ENCODE data around the gene CALML5. TPM values are rescaled to one million over a fixed set of nuclear protein-coding genes. Genes with fewer than 3 reads are reported as not detected.

Gene CALML5
- total RNA-seq, 3 donors from 2014 or later: 31.0 to 31.1 TPM; not detected in 1

DNA sequence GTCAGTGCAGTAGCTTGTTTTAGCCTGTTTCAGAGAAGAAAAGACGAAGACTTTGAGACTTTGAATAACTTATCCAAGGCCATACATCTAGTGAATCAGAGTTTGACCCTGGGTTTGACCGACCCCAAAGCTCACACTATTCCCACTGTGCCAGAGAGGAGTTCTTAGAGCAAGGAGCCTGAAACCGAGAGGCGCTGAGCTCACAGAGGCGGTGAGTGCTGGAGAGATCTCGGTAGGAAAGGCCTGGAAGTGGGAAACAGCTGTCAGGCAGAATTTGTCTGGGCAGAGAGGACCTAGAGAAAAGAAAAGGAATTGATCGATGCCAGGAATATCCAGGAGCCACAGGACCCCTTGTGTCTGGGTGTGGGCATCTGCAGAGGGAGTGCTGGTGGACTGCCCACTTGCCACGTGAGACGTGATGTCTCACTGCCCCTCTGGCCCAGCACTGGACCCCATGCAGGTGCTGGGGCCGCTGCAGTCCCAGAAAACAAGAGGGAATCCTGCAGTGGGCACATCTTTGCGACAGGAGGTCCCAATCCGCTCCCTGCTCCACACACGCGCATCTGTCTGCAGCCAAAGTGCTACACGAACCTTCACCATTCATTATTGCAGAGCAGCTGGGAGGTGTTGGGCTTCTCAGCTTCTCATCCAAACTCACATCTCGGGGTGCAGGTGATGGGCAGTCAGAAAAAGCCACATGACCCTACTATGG lies 31.6 kb upstream of the CALML5 start:
- H3K36me3 ChIP-seq: no peaks in the 10 kb centered on the region
- peak overlapping the region in 1 of 2 donors; percentile 38 for H3K27ac ChIP-seq
- H3K4me3 ChIP-seq: no peak overlapping the region
- DNase-seq (ENCODE audit: low spot score in 2 of 2): peak in 1 of 2 donors; percentile 3
- H3K9me3 ChIP-seq: no peaks in the 10 kb centered on the region
- intact Hi-C loops (cut with DNase I; ENCODE audit: low total_unique reads): no loop called here
- H3K4me1 ChIP-seq: peaks cover 0 to 4% of the 10 kb centered on the region in 2 donors
- TF ChIP-seq POLR2AphosphoS5 (IDR thresholded peaks at IDR 0.05) (no peak), POLR2A (IDR thresholded peaks at IDR 0.05) (no peak)
- TF ChIP-seq, protein P1, sequence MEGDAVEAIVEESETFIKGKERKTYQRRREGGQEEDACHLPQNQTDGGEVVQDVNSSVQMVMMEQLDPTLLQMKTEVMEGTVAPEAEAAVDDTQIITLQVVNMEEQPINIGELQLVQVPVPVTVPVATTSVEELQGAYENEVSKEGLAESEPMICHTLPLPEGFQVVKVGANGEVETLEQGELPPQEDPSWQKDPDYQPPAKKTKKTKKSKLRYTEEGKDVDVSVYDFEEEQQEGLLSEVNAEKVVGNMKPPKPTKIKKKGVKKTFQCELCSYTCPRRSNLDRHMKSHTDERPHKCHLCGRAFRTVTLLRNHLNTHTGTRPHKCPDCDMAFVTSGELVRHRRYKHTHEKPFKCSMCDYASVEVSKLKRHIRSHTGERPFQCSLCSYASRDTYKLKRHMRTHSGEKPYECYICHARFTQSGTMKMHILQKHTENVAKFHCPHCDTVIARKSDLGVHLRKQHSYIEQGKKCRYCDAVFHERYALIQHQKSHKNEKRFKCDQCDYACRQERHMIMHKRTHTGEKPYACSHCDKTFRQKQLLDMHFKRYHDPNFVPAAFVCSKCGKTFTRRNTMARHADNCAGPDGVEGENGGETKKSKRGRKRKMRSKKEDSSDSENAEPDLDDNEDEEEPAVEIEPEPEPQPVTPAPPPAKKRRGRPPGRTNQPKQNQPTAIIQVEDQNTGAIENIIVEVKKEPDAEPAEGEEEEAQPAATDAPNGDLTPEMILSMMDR (IDR thresholded peaks at IDR 0.05): no peak
- H3K27me3 ChIP-seq: no peaks in the 10 kb centered on the region

DNA sequence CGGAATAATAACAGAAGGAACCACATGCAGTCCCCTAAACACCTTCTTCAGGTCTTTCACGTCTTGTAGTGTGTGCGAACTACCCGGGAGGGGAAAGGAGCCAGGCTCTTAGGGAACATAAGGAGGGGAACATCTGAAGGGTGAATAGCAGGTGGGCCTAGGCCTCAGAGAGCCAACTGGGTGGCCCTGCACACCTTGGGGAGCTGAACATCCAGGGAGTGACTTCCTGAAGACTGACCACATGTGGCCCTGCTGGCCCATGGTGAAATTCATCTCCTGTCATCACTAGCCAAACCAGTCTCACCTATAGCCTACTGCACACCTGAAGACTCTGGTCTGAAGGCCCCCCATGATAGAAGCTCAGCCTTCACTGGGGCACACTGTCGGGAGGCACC lies 31.0 kb upstream of the CALML5 start:
- Histone ChIP-seq H3K27me3 (no peaks in the 10 kb centered on the region), H3K9me3 (no peaks in the 10 kb centered on the region), H3K4me1 (peaks cover 0 to 4% of the 10 kb centered on the region in 2 donors), H3K4me3 (no peak overlapping the region), H3K27ac (no peak overlapping the region), H3K36me3 (no peaks in the 10 kb centered on the region)
- intact Hi-C loops (cut with DNase I; ENCODE audit: low total_unique reads): no loop called here
- DNase-seq (ENCODE audit: low spot score in 2 of 2): peak in 1 of 2 donors; percentile 22
- TF ChIP-seq, protein P1 (IDR thresholded peaks at IDR 0.05): no peak
- TF ChIP-seq POLR2AphosphoS5 (IDR thresholded peaks at IDR 0.05) (no peak), POLR2A (IDR thresholded peaks at IDR 0.05) (no peak)

DNA sequence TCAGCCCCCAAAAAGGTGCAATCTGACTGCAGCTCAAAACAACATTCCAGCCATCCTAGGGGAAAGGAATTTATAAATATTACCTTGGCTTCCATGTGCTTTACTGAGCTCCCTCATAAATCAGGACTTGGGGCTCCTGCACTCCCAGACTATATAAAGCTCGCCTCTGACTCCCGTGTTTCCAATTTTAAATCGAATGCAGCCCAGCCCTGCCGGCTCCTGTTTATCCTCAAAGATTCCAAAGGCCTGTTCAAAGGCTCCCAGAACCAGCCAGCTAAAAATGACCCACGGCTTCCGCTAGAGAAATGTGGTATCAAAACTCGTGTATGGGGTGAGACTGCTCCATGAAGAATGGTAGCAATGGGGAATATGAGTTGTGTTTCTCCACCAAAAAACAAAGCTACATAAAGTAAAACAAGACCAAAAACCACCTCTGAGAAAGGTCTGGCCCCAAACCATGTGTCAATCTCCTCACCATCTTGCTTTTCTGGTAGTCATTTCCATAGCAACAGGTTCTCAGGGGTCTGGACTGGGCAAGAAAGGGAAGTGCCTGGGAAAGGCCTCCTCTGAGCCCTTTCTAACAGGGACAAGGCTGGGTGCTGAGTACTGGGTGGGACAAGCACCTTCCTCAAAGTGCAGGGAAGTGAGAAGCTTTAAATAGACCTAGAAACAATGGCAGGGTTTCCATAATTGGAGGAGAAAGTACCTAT lies 30.5 kb upstream of the CALML5 start:
- H3K36me3 ChIP-seq: no peaks in the 10 kb centered on the region
- intact Hi-C loops (cut with DNase I; ENCODE audit: low total_unique reads): no loop called here
- peaks cover 0 to 1% of the 10 kb centered on the region in 2 donors for H3K4me1 ChIP-seq
- peak in 1 of 2 donors; percentile 31 for DNase-seq (ENCODE audit: low spot score in 2 of 2)
- H3K9me3 ChIP-seq: no peaks in the 10 kb centered on the region
- H3K4me3 ChIP-seq: no peak overlapping the region
- H3K27ac ChIP-seq: no peak overlapping the region
- TF ChIP-seq POLR2A (IDR thresholded peaks at IDR 0.05) (no peak), POLR2AphosphoS5 (IDR thresholded peaks at IDR 0.05) (no peak)
- TF ChIP-seq, protein P1 (IDR thresholded peaks at IDR 0.05): no peak
- no peaks in the 10 kb centered on the region for H3K27me3 ChIP-seq

GRCh38 chr10:5528989-5529701 lies 29.8 kb upstream of the CALML5 start:
- TF ChIP-seq POLR2AphosphoS5 (IDR thresholded peaks at IDR 0.05): no peak
- TF ChIP-seq, protein P1 (IDR thresholded peaks at IDR 0.05): no peak
- no peak for TF ChIP-seq POLR2A (IDR thresholded peaks at IDR 0.05)
- H3K36me3 ChIP-seq: no peaks in the 10 kb centered on the region
- no peaks in the 10 kb centered on the region for H3K27me3 ChIP-seq
- no peaks in the 10 kb centered on the region for H3K4me1 ChIP-seq
- no peak overlapping the region for H3K4me3 ChIP-seq
- intact Hi-C loops (cut with DNase I; ENCODE audit: low total_unique reads): no loop called here
- no peak overlapping the region for H3K27ac ChIP-seq
- H3K9me3 ChIP-seq: no peaks in the 10 kb centered on the region
- peak in 1 of 2 donors; percentile 40 for DNase-seq (ENCODE audit: low spot score in 2 of 2)

All from breast epithelium (tissue), 4 donors.